ENCODE measurements around the gene CAGE1. TPM values are rescaled to one million over a fixed set of nuclear protein-coding genes. Genes with fewer than 3 reads are reported as not detected.
"Not testable (repeated sequence)": the region's sequence is repeated elsewhere in the genome, so short reads cannot be mapped to it uniquely, and the experiment has no call there.

The CAGE1 gene
- total RNA-seq, 6 experiments from 2014 or later = 0.22 TPM; not detected in 5

- Mint-ChIP-seq H3K27ac (no peak overlapping the region), H3K4me1 (ENCODE audit: low read depth) (no peaks in the 10 kb centered on the region), H3K4me3 (no peak overlapping the region), H3K27me3 (ENCODE audit: insufficient read depth) (peaks cover 3% of the 10 kb centered on the region), H3K9me3 (no peaks in the 10 kb centered on the region), H3K36me3 (ENCODE audit: low read depth) (no peaks in the 10 kb centered on the region)
- no peak for DNase-seq
- no peak for TF ChIP-seq CTCF (IDR thresholded peaks at IDR 0.05)
Measured at GRCh38 chr6:7377961-7378360, 11.6 kb downstream of the CAGE1 start.

- no peak for DNase-seq
- H3K27ac Mint-ChIP-seq = no peak overlapping the region
- no peaks in the 10 kb centered on the region for H3K9me3 Mint-ChIP-seq
- no peak overlapping the region for H3K4me3 Mint-ChIP-seq
- H3K4me1 Mint-ChIP-seq (ENCODE audit: low read depth) = no peaks in the 10 kb centered on the region
- peaks cover 10% of the 10 kb centered on the region for H3K27me3 Mint-ChIP-seq (ENCODE audit: insufficient read depth)
- TF ChIP-seq CTCF (IDR thresholded peaks at IDR 0.05) = no peak
- no peaks in the 10 kb centered on the region for H3K36me3 Mint-ChIP-seq (ENCODE audit: low read depth)
Measured at GRCh38 chr6:7373739-7374138, 15.8 kb downstream of the CAGE1 start.

GRCh38 chr6:7367408-7367807 is 22.1 kb downstream of the CAGE1 start:
- DNase-seq = no peak
- H3K27ac Mint-ChIP-seq = no peak overlapping the region
- H3K9me3 Mint-ChIP-seq = no peaks in the 10 kb centered on the region
- peaks cover 7% of the 10 kb centered on the region for H3K27me3 Mint-ChIP-seq (ENCODE audit: insufficient read depth)
- no peak for TF ChIP-seq CTCF (IDR thresholded peaks at IDR 0.05)
- no peaks in the 10 kb centered on the region for H3K36me3 Mint-ChIP-seq (ENCODE audit: low read depth)
- H3K4me3 Mint-ChIP-seq = no peak overlapping the region
- no peaks in the 10 kb centered on the region for H3K4me1 Mint-ChIP-seq (ENCODE audit: low read depth)

DNA sequence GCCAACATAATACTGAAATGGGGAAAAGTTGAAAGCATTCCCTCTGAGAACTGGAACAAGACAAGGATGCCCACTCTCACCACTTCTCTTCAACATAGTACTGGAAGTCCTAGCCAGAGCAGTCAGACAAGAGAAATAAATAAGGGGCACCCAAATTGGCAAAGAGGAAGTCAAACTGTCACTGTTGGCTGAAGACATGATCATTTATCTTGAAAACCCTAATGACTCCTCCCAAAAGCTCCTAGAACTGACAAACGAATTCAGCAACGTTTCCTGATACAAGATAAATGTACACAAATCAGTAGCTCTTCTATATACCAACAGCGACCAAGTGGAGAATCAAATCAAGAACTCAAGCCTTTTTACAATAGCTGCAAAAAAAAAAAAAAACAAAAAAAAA is 37.6 kb downstream of the CAGE1 start:
- H3K9me3 Mint-ChIP-seq; H3K27ac Mint-ChIP-seq; H3K36me3 Mint-ChIP-seq (ENCODE audit: low read depth); H3K4me3 Mint-ChIP-seq; H3K4me1 Mint-ChIP-seq (ENCODE audit: low read depth); DNase-seq: not testable (repeated sequence)
- H3K27me3 Mint-ChIP-seq (ENCODE audit: insufficient read depth) = peaks cover 12% of the 10 kb centered on the region

GRCh38 chr6:7350591-7350990 is 39.0 kb downstream of the CAGE1 start:
- H3K27me3 Mint-ChIP-seq (ENCODE audit: insufficient read depth); H3K27ac Mint-ChIP-seq; H3K4me1 Mint-ChIP-seq (ENCODE audit: low read depth); DNase-seq; H3K36me3 Mint-ChIP-seq (ENCODE audit: low read depth); H3K9me3 Mint-ChIP-seq; H3K4me3 Mint-ChIP-seq: not testable (repeated sequence)

DNA sequence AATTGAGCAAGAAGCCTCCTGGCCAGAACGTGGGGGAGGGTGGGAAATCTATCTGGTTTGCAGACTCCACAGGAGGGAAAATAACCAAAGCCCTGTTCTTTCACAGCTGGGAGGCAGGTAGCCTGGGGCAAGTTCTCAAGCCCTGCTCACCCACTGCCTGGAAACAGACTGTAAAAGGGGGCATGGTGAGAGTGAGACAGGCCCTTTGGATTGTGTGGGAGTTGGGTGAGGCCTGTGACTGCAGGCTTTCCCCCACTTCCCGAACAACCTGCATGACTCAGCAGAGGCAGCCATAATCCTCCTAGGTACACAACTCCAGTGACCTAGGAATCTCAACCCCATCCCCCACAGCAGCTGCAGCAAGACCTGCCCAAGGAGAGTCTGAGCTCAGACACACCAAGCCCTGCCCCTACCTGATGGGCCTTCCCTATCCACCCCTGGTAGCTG is 42.0 kb downstream of the CAGE1 start:
- not testable (repeated sequence) for H3K36me3 Mint-ChIP-seq (ENCODE audit: low read depth); H3K27ac Mint-ChIP-seq; H3K4me1 Mint-ChIP-seq (ENCODE audit: low read depth); DNase-seq; H3K9me3 Mint-ChIP-seq; H3K4me3 Mint-ChIP-seq
- peaks cover 14% of the 10 kb centered on the region for H3K27me3 Mint-ChIP-seq (ENCODE audit: insufficient read depth)

GRCh38 chr6:7344773-7345450 is 44.6 kb downstream of the CAGE1 start:
- not testable (repeated sequence) for H3K9me3 Mint-ChIP-seq; H3K36me3 Mint-ChIP-seq (ENCODE audit: low read depth); H3K4me3 Mint-ChIP-seq; DNase-seq; H3K4me1 Mint-ChIP-seq (ENCODE audit: low read depth); H3K27ac Mint-ChIP-seq
- peaks cover 14% of the 10 kb centered on the region for H3K27me3 Mint-ChIP-seq (ENCODE audit: insufficient read depth)

Measured in HFFc6 (cell line).